Activated CD8-positive, alpha-beta memory T cell treated with anti-CD3 and anti-CD28 coated beads for 48 hours (primary cell): Measurements from ENCODE around the gene ABRACL.

Source experiments
- DNase-seq, 3 experiments: peaks; one replicate each; pipeline ENCODE4 v3.0.0-alpha.2; 2020; ENCODE audit warnings: low read depth in 2 of 3, low spot score in 2 of 3

ABRACL gene

DNA sequence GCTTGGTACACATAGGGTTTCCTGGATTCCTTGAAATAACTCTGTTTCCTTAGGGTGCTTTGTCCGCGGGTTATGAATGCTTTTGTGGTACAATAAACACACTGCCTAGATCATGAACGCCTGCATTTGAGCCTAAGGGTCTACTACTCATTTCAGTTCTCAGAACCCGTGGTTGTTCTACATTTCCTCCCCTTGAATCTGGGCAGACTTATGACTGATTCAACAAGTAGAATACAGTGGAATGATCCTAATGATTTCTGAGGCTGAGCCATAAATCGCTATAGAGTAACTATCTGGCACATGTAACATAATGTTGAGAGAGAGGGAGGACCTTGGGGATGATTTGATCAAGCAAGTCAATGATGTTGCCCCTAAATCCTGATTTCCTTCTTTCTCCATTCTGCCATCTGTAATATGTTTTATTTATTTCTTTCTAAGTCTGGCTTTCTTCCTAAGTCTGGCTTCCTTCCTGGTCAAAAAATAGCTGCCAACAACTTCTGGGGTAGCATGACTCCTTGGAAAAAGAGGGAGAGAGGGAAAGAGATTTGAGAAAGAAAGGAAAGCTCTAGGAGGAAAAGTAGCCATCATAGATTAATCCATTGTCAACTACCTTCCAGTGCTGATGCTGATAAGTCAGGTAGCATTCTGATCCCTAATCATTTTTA lies 23.0 kb downstream of the ABRACL start:
- DNase-seq = no peak

- DNase-seq = no peak
Observed at GRCh38 chr6:139053382-139053781, 24.8 kb downstream of the ABRACL start.

- no peak for DNase-seq
Observed at GRCh38 chr6:139054001-139054400, 25.5 kb downstream of the ABRACL start.

DNA sequence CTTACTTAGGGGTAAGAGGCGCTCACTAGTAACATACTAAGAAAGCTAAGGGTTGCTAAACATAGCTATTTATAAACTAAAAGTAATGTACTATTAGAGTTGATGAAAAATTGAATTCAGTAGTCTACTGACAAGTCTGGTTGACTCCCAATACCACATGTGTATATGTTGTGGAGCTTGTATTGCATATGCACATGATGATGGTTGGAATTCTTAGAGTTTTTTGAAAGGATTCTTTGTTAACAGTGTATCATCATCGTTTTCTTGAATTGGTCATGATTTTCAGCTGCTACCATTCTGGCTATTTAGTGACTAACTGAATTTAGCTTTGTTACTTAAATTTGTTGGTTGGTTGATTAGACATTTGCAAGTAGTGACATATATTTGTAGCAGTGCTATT lies 27.2 kb downstream of the ABRACL start:
- no peak for DNase-seq

DNA sequence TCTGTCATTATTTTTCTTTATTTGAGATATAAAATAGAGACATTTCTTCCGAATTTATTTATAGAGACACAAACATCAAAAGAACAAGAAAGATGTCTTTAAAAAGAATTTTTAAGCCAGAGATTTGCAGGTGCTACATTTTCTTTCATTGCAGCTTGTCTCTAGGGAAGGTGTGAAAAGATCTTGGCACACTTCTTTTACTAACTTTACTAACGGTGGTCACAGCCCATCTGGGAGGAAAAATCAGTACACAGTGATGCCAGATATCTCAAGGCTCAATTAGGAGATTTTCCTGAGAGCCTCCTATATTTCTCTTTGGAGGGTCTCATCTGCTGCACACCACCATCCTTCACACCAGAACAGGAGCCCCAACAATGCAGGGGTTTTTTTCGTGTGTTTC lies 29.5 kb downstream of the ABRACL start:
- DNase-seq = no peak

DNA sequence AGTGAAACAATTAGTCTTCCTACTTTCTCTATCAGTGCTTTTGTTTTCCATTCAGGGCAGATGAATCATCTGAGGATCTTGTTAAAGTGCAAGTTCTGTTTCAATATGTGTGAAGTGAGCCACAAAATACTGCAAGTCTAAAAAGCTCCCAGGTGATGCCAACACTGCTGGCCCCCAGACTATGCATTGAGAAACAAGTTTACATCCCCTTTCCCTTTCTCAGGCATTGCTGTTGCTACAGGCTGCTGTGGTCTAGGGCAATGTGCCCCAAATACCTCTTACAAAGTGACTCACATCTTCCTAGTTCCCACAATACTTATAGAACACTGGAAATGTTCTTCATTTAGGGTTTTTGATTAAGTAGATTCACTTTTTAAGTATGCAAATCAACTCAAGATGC lies 31.8 kb downstream of the ABRACL start:
- DNase-seq = no peak

GRCh38 chr6:139062932-139063646 lies 34.5 kb downstream of the ABRACL start:
- no peak for DNase-seq

GRCh38 chr6:139064981-139065665 lies 36.6 kb downstream of the ABRACL start:
- no peak for DNase-seq

- no peak for DNase-seq
Observed at GRCh38 chr6:139066080-139066479, 37.5 kb downstream of the ABRACL start.

DNA sequence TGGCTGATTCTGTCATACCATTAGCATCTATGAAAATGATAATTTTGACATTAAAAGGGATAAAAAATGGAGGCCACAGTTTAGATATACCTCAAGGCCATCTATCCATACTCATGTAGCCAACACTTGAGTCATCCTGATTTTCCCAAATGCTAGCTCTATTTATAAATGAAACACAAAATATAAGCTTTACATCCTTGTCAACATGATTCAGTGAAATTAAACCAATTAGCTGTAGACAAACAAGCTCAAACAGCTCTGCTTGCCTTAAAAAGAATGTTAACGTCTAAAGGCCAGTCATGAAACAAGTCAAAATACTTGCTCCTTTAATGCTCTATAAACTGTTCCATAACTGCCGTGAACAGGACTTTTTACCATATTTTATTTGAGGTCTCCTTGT lies 40.3 kb downstream of the ABRACL start:
- no peak for DNase-seq

DNA sequence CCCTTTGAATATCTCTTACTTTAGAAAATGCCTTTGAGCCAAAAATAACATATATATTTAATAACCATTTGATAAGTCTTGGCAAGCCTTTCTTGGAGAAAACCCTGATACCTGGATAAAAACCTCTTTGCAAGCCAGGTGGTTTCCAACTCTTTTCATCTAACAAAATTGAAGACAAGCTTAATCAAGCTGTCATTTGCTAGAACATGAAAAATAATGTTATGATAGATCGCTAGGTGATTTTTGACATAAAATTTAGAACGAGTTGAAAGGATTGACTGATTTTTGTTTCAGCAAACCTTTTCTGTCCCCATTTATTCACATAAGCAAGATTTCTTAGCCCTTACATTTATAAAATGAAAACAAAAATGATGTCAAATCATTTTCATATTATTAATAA lies 44.6 kb downstream of the ABRACL start:
- DNase-seq = no peak

GRCh38 chr6:139079018-139079417 lies 50.5 kb downstream of the ABRACL start:
- no peak for DNase-seq

- no peak for DNase-seq
Observed at GRCh38 chr6:139080255-139080920, 51.8 kb downstream of the ABRACL start.

DNA sequence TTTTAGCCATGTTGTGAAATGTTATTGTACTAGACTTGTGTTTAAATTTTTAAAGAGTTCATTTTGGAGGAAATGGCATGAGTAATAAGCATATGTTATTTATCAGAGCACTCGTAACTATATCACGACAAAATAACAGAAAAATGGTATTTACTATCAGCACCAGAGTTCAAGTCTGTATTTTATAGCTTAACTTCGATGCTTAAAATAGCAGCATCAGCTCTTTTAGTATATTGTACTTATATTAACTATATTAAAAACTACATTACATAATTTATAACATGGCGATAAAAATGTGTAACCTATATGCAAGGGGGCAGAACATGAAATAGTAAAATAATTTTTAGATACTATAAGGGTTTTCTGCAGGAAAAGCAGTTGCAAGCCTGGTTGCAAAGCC lies 52.9 kb downstream of the ABRACL start:
- no peak for DNase-seq

- DNase-seq = no peak
Observed at GRCh38 chr6:139082370-139082769, 53.8 kb downstream of the ABRACL start.

GRCh38 chr6:139091826-139092225 lies 63.3 kb downstream of the ABRACL start:
- no peak for DNase-seq
